Smooth muscle cell (in vitro differentiated cells): ENCODE results near the gene SDK2. TPM values are rescaled to one million over a fixed set of nuclear protein-coding genes. Genes with fewer than 3 reads are reported as not detected.

ENCODE experiments used
- DNase-seq: peaks from one replicate; lab custom pipeline; 2025; ENCODE audit not compliant: unreplicated experiment; lab: John Stamatoyannopoulos, UW
- H2AFZ ChIP-seq: fragments of 200-600 bp; sonication (generic); 2 replicates; pipeline ENCODE4 v1.6.0; 2016; ENCODE audit warnings: antibody characterized with exemption, low read depth, mild to moderate bottlenecking
- H3F3A ChIP-seq: fragments of 200-600 bp; sonication (generic); 2 replicates; pipeline ENCODE4 v1.6.0; 2017; ENCODE audit warnings: antibody characterized with exemption, low read depth
- H3K27ac ChIP-seq: fragments of 200-600 bp; sonication (generic); 2 replicates; pipeline ENCODE4 v1.5.1; 2016; ENCODE audit warnings: low read depth, mild to moderate bottlenecking
- H3K27me3 ChIP-seq: fragments of 200-600 bp; sonication (generic); 2 replicates; pipeline ENCODE4 v1.6.1; 2016; ENCODE audit warnings: low read depth, mild to moderate bottlenecking
- H3K36me3 ChIP-seq: fragments of 200-600 bp; sonication (generic); 2 replicates; pipeline ENCODE4 v1.5.1; 2016; ENCODE audit warnings: low read depth
- H3K4me1 ChIP-seq: fragments of 200-600 bp; sonication (generic); 2 replicates; pipeline ENCODE4 v1.5.1; 2016; ENCODE audit warnings: low read depth
- H3K4me2 ChIP-seq: fragments of 200-600 bp; sonication (generic); 2 replicates; pipeline ENCODE4 v1.6.0; 2016; ENCODE audit warnings: mild to moderate bottlenecking
- H3K4me3 ChIP-seq: fragments of 200-600 bp; sonication (generic); 2 replicates; pipeline ENCODE4 v1.5.1; 2016; ENCODE audit warnings: mild to moderate bottlenecking
- H3K79me2 ChIP-seq: fragments of 200-600 bp; sonication (generic); 2 replicates; pipeline ENCODE4 v1.6.0; 2016; ENCODE audit warnings: low read depth, mild to moderate bottlenecking
- H3K9ac ChIP-seq: fragments of 200-600 bp; sonication (generic); 2 replicates; pipeline ENCODE4 v1.6.0; 2016; ENCODE audit warnings: low read depth
- H3K9me3 ChIP-seq: fragments of 200-600 bp; sonication (generic); replicated peaks from 2 replicates; pipeline ENCODE4 v1.5.1; 2016; ENCODE audit warnings: low read depth
- H4K20me1 ChIP-seq: fragments of 200-600 bp; sonication (generic); 2 replicates; pipeline ENCODE4 v1.6.0; 2016; ENCODE audit warnings: low read depth
- CTCF ChIP-seq: fragments of 200-600 bp; sonication (generic); IDR thresholded peaks from 2 replicates; pipeline ENCODE4 v1.5.1; 2017; ENCODE audit warnings: borderline replicate concordance, mild to moderate bottlenecking, antibody characterized with exemption; ENCODE audit not compliant: insufficient read depth, poor library complexity, severe bottlenecking
- WGBS: methylation state at CpG from one replicate; pipeline ENCODE4 v1.1.7; 2016; ENCODE audit warnings: low lambda C conversion rate; 5-methylcytosine and 5-hydroxymethylcytosine counted together
- polyA plus RNA-seq: library from polyadenylated mRNA; unstranded; fragments of >200 nt; fragmentation: Nextera tagmentation; extraction: Ambion mirVana; gene quantifications from 2 replicates; pipeline ENCODE4 v1.2.1, GENCODE V29; 2016
- total RNA-seq: library from RNA; depleted of rRNA; stranded (reverse); fragments of >200 nt; gene quantifications from 2 replicates; pipeline ENCODE4 v1.2.3, GENCODE V29; 2014

Gene SDK2
- total and polyA plus RNA-seq, 2 experiments from 2014 or later = 4.6 to 6.5 TPM

GRCh38 chr17:73453090-73453489, 191.2 kb downstream of the SDK2 start:
- 83% methylated on average over 1 of the region's 1 CpG for WGBS
- no peak for DNase-seq
- no peak overlapping the region for H3K4me2 ChIP-seq

GRCh38 chr17:73452009-73452408, 192.2 kb downstream of the SDK2 start:
- TF ChIP-seq CTCF = no peak
- H3K27me3 ChIP-seq = no peaks in the 10 kb centered on the region
- no peaks in the 10 kb centered on the region for H3F3A ChIP-seq
- no peaks in the 10 kb centered on the region for H3K79me2 ChIP-seq
- H3K9ac ChIP-seq = no peak overlapping the region
- no peak overlapping the region for H3K4me3 ChIP-seq
- no peak overlapping the region for H3K27ac ChIP-seq
- H3K4me2 ChIP-seq = no peak overlapping the region
- DNase-seq = no peak
- H3K4me1 ChIP-seq = no peaks in the 10 kb centered on the region
- no peaks in the 10 kb centered on the region for H3K9me3 ChIP-seq
- 94% methylated on average over 3 of the region's 3 CpGs for WGBS
- no peaks in the 10 kb centered on the region for H4K20me1 ChIP-seq
- no peaks in the 10 kb centered on the region for H3K36me3 ChIP-seq
- no peak overlapping the region for H2AFZ ChIP-seq

More at GRCh38 chr17:73453090-73453489, 191.2 kb downstream of the SDK2 start:
- no peaks in the 10 kb centered on the region for H3K9me3 ChIP-seq
- H3K4me3 ChIP-seq = no peak overlapping the region
- no peaks in the 10 kb centered on the region for H3K4me1 ChIP-seq
- TF ChIP-seq CTCF = no peak
- no peak overlapping the region for H3K27ac ChIP-seq
- H3F3A ChIP-seq = no peaks in the 10 kb centered on the region
- no peak overlapping the region for H2AFZ ChIP-seq
- no peaks in the 10 kb centered on the region for H3K27me3 ChIP-seq
- no peak overlapping the region for H3K9ac ChIP-seq
- H4K20me1 ChIP-seq = no peaks in the 10 kb centered on the region
- H3K79me2 ChIP-seq = no peaks in the 10 kb centered on the region
- H3K36me3 ChIP-seq = no peaks in the 10 kb centered on the region

- no peak overlapping the region for H3K27ac ChIP-seq
- TF ChIP-seq CTCF = no peak
- H3F3A ChIP-seq = no peaks in the 10 kb centered on the region
- H3K9me3 ChIP-seq = no peaks in the 10 kb centered on the region
- no peaks in the 10 kb centered on the region for H4K20me1 ChIP-seq
- H3K4me1 ChIP-seq = no peaks in the 10 kb centered on the region
- H3K4me3 ChIP-seq = no peak overlapping the region
- no peak for DNase-seq
- WGBS = 93% methylated on average over 18 of the region's 18 CpGs
- H2AFZ ChIP-seq = no peak overlapping the region
- no peak overlapping the region for H3K4me2 ChIP-seq
- H3K9ac ChIP-seq = no peak overlapping the region
- no peaks in the 10 kb centered on the region for H3K36me3 ChIP-seq
- no peaks in the 10 kb centered on the region for H3K27me3 ChIP-seq
- no peaks in the 10 kb centered on the region for H3K79me2 ChIP-seq
Observed at GRCh38 chr17:73447319-73447718, 196.9 kb downstream of the SDK2 start.

GRCh38 chr17:73446617-73447016, 197.6 kb downstream of the SDK2 start:
- no peak overlapping the region for H3K9ac ChIP-seq
- no peaks in the 10 kb centered on the region for H3K79me2 ChIP-seq

More at GRCh38 chr17:73446617-73447016, 197.6 kb downstream of the SDK2 start:
- no peaks in the 10 kb centered on the region for H3K4me1 ChIP-seq
- DNase-seq = no peak
- no peaks in the 10 kb centered on the region for H3F3A ChIP-seq
- H2AFZ ChIP-seq = no peak overlapping the region
- no peaks in the 10 kb centered on the region for H3K27me3 ChIP-seq
- no peak overlapping the region for H3K27ac ChIP-seq
- 95% methylated on average over 9 of the region's 9 CpGs for WGBS
- H4K20me1 ChIP-seq = no peaks in the 10 kb centered on the region
- no peak for TF ChIP-seq CTCF
- no peak overlapping the region for H3K4me3 ChIP-seq
- no peaks in the 10 kb centered on the region for H3K36me3 ChIP-seq
- no peak overlapping the region for H3K4me2 ChIP-seq
- no peaks in the 10 kb centered on the region for H3K9me3 ChIP-seq
